Measurements from ENCODE around the gene FSIP1. TPM values are rescaled to one million over a fixed set of nuclear protein-coding genes. Genes with fewer than 3 reads are reported as not detected.

The FSIP1 gene
- total RNA-seq, 4 donors from 2014 or later = 0.83 to 4.6 (median 1.4) TPM

DNA sequence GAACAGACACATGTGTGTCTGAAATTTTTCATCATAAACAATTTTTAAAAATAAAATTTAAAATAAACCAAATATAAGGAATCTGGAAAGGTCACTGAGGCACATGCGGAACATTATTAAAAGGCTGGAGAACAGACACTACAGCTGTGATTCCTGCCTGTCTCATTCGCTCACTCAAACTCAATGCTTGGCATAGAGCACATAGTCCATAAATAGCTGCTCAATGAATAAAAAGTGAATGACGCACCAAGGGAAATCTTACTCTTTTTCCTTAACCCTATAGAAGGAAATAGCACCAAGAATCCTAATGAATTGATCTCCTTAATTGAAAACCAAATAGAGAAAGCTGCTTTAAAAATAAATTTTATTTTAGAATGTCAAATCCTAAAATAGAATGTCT, 98.4 kb downstream of the FSIP1 start:
- no peak overlapping the region for H3K27ac ChIP-seq (replicated peaks in 1 of 4)
- H3K36me3 ChIP-seq = no peaks in the 10 kb centered on the region
- H3K9me3 ChIP-seq = no peaks in the 10 kb centered on the region
- no peak overlapping the region for H3K4me3 ChIP-seq
- H3K27me3 ChIP-seq = no peaks in the 10 kb centered on the region
- TF ChIP-seq POLR2AphosphoS5 (IDR thresholded peaks at IDR 0.05) (no peak), POLR2A (IDR thresholded peaks at IDR 0.05; ENCODE audit: low read depth) (no peak), EP300 (IDR thresholded peaks at IDR 0.05) (no peak)
- TF ChIP-seq, protein P1, sequence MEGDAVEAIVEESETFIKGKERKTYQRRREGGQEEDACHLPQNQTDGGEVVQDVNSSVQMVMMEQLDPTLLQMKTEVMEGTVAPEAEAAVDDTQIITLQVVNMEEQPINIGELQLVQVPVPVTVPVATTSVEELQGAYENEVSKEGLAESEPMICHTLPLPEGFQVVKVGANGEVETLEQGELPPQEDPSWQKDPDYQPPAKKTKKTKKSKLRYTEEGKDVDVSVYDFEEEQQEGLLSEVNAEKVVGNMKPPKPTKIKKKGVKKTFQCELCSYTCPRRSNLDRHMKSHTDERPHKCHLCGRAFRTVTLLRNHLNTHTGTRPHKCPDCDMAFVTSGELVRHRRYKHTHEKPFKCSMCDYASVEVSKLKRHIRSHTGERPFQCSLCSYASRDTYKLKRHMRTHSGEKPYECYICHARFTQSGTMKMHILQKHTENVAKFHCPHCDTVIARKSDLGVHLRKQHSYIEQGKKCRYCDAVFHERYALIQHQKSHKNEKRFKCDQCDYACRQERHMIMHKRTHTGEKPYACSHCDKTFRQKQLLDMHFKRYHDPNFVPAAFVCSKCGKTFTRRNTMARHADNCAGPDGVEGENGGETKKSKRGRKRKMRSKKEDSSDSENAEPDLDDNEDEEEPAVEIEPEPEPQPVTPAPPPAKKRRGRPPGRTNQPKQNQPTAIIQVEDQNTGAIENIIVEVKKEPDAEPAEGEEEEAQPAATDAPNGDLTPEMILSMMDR (IDR thresholded peaks at IDR 0.05) = no peak
- H3K4me1 ChIP-seq = peaks cover 0 to 40% (median 28%) of the 10 kb centered on the region in 4 donors
- intact Hi-C loops (cut with DNase I) = loop anchor here (5.0 to 10.0 kb wide), 3 partner anchors 102 to 291 kb away; partner anchors contain the start of gene THBS1
- WGBS = 40% methylated on average over 3 of the region's 3 CpGs
- no peak for DNase-seq (ENCODE audit: extremely low spot score)

DNA sequence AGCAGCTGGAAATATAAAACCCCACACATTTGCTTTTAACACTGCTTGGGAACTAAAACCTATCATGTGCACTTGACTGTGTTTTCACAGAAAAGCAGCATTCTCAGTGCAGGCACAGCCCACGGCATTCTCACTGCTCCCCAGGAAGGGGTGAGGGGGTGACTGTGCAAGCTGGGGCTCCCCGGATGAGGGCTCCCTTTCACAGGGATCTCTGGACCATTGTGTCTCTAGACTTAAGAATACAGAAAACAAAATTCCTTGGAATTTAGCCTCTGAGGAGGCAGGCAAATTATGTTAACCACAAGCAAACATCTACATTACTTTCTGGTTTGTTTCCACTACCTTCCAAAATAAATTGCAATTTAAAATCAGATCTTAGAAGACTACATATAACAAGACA, 100.3 kb downstream of the FSIP1 start:
- intact Hi-C loops (cut with DNase I) = loop anchor here (5.0 to 10.0 kb wide), 3 partner anchors 100 to 292 kb away; partner anchors contain the start of gene THBS1
- no peak overlapping the region for H3K27ac ChIP-seq (replicated peaks in 1 of 4)
- H3K36me3 ChIP-seq = no peaks in the 10 kb centered on the region
- 57% methylated on average over 2 of the region's 2 CpGs for WGBS
- TF ChIP-seq POLR2AphosphoS5 (IDR thresholded peaks at IDR 0.05) (no peak), EP300 (IDR thresholded peaks at IDR 0.05) (no peak), POLR2A (IDR thresholded peaks at IDR 0.05; ENCODE audit: low read depth) (no peak)
- TF ChIP-seq, protein P1 (IDR thresholded peaks at IDR 0.05) = no peak
- peaks cover 0 to 34% (median 28%) of the 10 kb centered on the region in 4 donors for H3K4me1 ChIP-seq
- no peaks in the 10 kb centered on the region for H3K27me3 ChIP-seq
- no peaks in the 10 kb centered on the region for H3K9me3 ChIP-seq
- H3K4me3 ChIP-seq = no peak overlapping the region
- DNase-seq (ENCODE audit: extremely low spot score) = no peak

DNA sequence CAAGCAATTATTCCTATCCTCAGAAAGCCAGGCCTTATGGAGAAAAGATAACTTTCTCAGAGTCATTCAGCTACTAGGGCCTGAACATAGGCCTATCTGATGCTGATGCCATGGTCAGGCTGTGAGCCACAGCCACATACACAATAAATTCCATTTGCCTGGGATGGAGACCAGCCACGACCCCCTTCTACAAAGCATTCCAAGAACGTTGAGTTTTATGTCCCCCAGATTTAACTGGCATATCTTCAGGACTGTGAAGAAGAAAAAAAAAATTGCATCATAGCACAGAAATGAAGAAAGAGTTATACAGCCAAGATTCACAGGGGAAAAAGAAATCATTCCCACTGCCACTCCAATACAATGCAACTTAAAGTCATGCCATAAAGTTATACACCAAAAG, 101.8 kb downstream of the FSIP1 start:
- Histone ChIP-seq H3K4me1 (peaks cover 0 to 33% (median 26%) of the 10 kb centered on the region in 4 donors), H3K9me3 (no peaks in the 10 kb centered on the region), H3K27ac (replicated peaks in 1 of 4) (peak overlapping the region; percentile 51 to 68 (median 64)), H3K4me3 (no peak overlapping the region), H3K36me3 (no peaks in the 10 kb centered on the region), H3K27me3 (no peaks in the 10 kb centered on the region)
- DNase-seq (ENCODE audit: extremely low spot score) = no peak
- WGBS = 28% methylated on average over 2 of the region's 2 CpGs
- TF ChIP-seq POLR2AphosphoS5 (IDR thresholded peaks at IDR 0.05) (no peak), POLR2A (IDR thresholded peaks at IDR 0.05; ENCODE audit: low read depth) (no peak), EP300 (IDR thresholded peaks at IDR 0.05) (no peak)
- intact Hi-C loops (cut with DNase I) = loop anchor here (5.0 to 10.0 kb wide), 3 partner anchors 99 to 294 kb away; partner anchors contain the start of gene THBS1

DNA sequence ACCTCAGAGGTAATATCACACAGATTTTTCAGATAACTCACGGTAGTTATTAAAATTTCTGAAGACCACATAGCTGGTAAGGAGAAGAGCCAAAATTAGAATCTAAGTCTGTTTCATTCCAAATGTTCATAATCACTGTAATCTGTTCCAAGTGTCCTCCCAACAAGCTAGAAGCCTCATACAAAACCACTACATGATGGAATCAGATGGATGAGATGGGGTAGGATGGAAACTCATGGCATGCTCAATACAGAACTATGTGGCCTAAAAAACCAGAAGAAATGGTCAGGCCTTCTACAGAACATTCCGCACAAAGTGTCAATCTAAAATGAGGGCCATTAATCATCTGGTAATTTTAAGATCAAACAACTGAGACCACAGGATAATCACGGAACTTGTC, 110.0 kb downstream of the FSIP1 start:
- Histone ChIP-seq H3K27me3 (no peaks in the 10 kb centered on the region), H3K4me1 (peaks cover 0 to 18% (median 9%) of the 10 kb centered on the region in 4 donors), H3K4me3 (no peak overlapping the region), H3K27ac (replicated peaks in 1 of 4) (no peak overlapping the region), H3K36me3 (no peaks in the 10 kb centered on the region), H3K9me3 (no peaks in the 10 kb centered on the region)
- 93% methylated on average over 3 of the region's 3 CpGs for WGBS
- DNase-seq (ENCODE audit: extremely low spot score) = no peak
- TF ChIP-seq POLR2AphosphoS5 (IDR thresholded peaks at IDR 0.05) (no peak), EP300 (IDR thresholded peaks at IDR 0.05) (no peak), POLR2A (IDR thresholded peaks at IDR 0.05; ENCODE audit: low read depth) (no peak)
- TF ChIP-seq, protein P1 (IDR thresholded peaks at IDR 0.05) = no peak
- intact Hi-C loops (cut with DNase I) = no loop called here

DNA sequence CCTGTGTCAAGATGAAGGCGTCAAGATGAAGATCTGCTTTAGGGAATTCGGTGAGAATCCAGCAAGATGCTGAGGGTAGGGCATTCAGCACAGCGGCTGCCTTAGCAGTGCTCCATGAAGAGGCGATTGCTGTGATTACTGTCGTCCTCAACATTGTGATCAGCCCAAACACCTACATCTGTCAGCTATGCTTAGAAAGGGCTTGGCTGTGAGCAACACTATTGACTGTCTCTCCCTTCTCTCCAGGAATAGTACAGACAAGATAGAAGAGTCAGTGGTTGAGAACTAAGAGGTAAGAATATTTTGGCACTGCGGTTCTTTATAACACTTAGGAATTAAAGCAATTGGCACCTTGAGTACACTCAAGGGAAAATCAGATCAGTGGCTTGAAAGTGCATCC, 110.5 kb downstream of the FSIP1 start:
- H3K27me3 ChIP-seq = no peaks in the 10 kb centered on the region
- DNase-seq (ENCODE audit: extremely low spot score) = no peak
- no peak overlapping the region for H3K4me3 ChIP-seq
- no peak overlapping the region for H3K27ac ChIP-seq (replicated peaks in 1 of 4)
- intact Hi-C loops (cut with DNase I) = no loop called here
- TF ChIP-seq, protein P1 (IDR thresholded peaks at IDR 0.05) = no peak
- TF ChIP-seq EP300 (IDR thresholded peaks at IDR 0.05) = no peak
- TF ChIP-seq POLR2AphosphoS5 (IDR thresholded peaks at IDR 0.05) = no peak
- no peak for TF ChIP-seq POLR2A (IDR thresholded peaks at IDR 0.05; ENCODE audit: low read depth)
- no peaks in the 10 kb centered on the region for H3K9me3 ChIP-seq
- H3K36me3 ChIP-seq = no peaks in the 10 kb centered on the region
- H3K4me1 ChIP-seq = peaks cover 0 to 23% (median 14%) of the 10 kb centered on the region in 4 donors
- 84% methylated on average over 6 of the region's 6 CpGs for WGBS
